Lower leg skin (tissue), 3 donors: ENCODE data around the gene HTR7.

Source experiments
- CTCF ChIP-seq, 3 donors: fragments of 450-650 bp; IDR thresholded peaks; one replicate each; pipeline ENCODE4 v1.5.1; 2016; ENCODE audit warnings: antibody characterized with exemption in 3 of 3, mild to moderate bottlenecking in 3 of 3, moderate library complexity in 2 of 3
- POLR2A ChIP-seq, 2 donors: fragments of 450-650 bp; IDR thresholded peaks; one replicate each; pipeline ENCODE4 v1.6.1; 2016 to 2017; ENCODE audit warnings: antibody characterized with exemption in 2 of 2, mild to moderate bottlenecking in 1 of 2, moderate library complexity in 1 of 2

GRCh38 chr10:90732581-90732980, 125.3 kb downstream of the HTR7 start:
- no peak for TF ChIP-seq CTCF (IDR thresholded peaks at IDR 0.05)
- no peak for TF ChIP-seq POLR2A (IDR thresholded peaks at IDR 0.05)
